HG02870 (cell line): ENCODE measurements around the gene SCART1.

ENCODE experiments used
- ATAC-seq: cut with Tn5 transposase; IDR thresholded peaks from one replicate; pipeline ENCODE4 v1.9.1; 2021; ENCODE audit warnings: mild to moderate bottlenecking, moderate library complexity; ENCODE audit not compliant: unreplicated experiment

The SCART1 gene

DNA sequence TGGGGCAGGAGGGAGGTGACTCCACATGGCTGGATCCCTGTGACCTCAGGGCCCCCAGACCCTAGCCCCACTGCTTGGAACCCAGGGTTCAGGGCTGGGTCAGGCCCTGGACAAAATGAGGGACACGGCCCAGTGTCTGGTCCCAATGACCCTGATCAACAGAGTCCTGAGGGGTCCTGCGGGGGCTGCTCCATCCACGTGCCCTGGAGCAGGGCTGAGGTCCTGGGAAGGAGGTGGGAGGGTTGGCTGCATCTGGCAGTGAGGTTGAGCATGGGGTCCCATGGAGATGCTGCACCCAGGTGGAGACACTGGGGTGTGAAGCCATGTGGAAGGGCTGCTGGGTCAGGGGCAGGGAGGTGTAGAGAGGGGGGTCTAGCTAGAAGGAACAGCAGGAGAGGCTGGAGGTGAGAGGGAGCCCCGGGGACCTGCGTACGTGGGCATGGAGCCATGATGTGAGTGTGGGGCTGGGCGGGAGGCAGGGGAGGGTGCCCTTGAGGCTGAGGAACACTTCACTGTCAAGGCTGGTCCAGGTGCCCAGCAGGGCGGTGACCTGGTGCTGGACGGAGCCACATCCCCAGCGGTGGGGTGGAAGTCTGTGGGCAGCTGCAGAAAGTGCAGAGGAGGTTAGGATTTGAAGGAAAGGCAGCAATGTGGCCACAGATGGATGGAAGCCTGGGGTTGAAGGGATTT is 604 bp downstream of the SCART1 start:
- ATAC-seq, result no peak

DNA sequence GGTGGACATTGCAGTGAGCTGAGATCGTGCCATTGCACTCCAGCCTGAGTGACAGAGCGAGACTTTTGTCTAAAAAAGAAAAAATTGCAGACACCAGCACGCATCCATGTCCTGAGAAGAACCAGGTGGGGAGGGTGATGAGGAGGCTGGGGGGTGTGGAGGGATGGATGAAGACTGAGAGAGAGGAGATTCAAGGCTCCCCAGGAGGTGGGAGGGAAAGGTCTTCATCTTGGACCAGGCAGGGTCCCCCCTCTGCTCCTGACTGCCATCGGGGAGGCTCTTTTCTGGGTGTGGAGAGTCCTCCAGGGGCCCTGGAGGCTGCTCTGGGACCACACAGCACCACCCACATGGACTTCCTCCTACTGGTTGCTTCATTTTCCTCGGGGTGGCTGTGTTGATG is 1.5 kb downstream of the SCART1 start:
- no peak for ATAC-seq

DNA sequence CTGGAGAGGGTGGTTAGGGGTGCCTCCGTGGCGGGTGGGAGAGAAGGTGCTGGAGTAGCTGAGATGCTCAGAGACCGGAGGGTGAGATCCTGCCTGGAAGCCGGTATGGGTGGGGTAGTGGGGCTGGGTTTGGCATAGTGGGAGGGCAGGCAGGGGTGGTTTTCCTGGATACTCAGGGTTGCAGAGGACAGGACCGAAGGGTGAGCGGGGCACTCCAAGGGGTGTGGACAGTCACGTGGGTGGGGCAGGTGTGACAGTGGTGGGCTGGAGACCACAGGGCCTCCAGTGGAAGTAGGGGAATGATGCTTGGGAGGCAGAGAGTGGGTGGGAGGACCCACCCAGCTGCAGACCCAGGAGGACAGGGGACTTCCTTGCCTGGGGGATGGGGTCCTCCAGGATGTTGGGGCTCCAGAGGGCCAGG is 1.9 kb downstream of the SCART1 start:
- ATAC-seq, result no peak

DNA sequence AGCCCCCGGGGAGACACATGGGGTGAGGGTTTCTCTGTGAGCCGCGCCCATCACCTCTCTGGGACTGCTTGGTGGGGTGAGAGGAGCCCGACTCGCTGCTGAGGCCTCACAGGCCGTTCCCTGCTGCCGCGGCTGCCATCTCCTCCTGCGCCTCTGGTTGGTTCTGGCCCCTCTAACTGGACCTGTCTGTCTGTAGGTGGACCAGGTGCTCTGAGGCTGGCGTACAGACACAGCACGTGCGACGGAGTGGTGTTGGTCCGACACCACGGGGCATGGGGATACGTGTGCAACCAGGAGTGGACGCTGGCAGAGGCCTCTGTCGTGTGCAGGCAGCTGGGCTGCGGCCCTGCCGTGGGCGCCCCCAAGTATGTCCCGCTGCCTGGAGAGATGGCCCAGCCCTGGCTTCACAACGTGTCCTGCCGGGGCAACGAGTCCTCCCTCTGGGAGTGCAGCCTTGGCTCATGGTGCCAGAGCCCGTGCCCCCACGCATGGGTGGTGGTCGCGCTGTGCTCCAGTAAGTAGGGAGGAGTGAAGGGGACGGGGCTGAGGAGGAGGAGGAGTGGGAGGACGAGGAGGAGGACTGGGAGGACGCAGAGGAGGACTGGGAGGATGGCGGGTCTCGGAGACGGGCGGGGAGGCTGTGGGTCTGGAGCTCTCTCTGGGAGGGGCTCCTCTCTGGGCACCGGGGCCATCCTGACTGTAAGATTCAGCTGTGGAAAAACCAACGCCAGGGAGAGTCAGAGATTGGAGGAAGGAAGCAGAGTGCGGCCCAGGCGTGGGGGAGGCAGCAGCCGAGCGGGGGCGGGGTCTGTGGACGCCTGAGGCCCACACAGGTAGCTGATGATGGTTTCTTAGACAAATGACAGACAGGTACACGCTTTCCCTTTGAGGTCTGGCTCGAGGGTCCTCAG is 2.6 kb downstream of the SCART1 start:
- ATAC-seq, result no peak

DNA sequence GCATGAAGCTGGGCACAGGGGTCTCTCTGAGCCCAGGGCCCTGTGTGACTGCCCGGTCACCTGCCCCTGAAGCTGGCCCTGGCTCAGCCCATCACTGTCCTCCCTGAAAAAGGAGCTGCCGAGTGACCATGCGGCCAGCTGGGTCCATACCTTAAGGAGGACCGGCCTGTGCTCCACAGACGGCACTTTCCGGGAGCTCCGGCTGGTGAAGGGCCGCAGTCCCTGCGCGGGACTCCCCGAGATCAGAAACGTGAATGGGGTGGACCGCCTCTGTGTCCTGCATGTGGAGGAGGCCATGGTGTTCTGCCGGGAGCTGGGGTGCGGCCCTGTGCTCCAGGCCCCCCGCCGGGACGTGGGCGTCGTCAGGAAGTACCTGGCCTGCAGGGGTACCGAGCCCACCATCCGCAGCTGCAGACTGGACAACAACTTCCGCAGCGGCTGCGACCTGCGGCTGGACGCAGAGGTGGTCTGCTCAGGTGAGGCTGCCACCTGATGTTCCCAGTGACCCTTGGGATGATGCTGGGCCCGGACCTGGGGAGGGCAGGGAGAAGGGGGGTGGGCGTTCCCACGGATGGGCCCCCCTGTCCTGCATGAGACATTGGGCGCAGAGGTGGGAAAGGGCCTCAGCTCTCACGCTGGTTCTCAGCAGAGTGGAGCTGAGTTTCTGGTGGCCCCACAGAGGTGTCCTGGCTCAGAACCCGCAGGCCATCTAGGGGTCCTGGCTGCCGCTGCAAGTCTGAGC is 3.5 kb downstream of the SCART1 start:
- ATAC-seq, result no peak

DNA sequence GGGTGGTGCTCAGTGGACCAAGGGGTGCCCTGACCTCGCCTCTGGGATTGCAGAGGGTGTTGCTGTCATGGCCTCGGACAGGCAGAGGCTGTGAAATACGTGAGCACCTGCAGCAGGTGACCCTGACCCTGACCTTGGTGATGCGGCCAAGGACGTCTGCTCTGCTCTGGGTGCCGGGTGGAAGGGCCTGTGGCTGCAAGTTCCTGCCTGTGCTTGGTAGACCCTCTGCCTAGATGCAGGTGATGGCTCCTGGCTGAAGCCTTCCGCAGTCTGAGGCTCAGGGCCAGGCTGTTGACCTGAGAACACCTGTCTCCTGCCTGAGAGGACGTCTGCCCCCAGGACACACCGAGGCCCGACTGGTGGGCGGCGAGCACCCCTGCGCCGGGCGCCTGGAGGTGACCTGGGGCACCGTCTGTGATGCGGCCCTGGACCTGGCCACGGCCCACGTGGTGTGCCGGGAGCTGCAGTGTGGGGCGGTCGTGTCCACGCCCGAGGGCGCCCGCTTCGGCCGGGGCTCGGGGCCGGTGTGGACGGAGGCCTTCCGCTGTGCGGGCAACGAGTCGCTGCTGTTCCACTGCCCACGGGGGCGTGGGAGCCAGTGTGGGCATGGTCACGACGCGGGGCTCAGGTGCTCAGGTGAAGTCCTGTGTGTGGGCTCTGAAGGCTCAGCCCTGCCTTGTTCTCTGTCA is 4.4 kb downstream of the SCART1 start:
- ATAC-seq, result no peak

DNA sequence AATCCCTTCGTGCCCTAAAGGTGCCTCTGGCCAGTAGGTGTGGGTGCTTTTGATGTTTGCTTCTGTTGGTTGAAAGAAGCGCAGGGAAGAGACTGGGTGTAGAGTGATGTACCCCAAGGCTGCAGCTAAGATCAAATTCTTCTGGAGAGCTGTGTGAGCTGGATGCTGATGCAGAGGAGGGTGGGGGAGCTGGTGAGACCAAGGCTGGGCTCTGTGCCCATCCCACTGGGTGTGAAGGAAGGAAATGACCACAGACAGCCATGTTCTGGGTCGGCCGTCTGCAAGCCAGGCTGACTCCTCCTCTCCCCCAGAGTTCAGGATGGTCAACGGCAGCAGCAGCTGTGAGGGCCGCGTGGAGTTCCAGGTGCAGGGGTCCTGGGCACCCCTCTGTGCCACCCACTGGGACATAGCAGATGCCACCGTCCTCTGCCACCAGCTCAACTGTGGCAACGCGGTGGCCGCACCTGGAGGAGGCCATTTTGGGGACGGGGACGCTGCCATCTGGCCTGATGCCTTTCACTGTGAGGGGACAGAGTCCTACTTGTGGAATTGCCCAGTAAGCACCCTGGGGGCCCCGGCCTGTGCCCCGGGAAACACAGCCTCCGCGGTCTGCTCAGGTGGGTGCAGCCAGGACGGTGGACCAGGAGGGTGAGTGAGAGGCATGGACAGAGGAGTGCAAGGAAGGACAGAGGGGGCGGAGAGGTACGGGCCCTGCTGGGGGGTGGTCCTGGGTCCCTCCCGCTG is 5.1 kb downstream of the SCART1 start:
- no peak for ATAC-seq

DNA sequence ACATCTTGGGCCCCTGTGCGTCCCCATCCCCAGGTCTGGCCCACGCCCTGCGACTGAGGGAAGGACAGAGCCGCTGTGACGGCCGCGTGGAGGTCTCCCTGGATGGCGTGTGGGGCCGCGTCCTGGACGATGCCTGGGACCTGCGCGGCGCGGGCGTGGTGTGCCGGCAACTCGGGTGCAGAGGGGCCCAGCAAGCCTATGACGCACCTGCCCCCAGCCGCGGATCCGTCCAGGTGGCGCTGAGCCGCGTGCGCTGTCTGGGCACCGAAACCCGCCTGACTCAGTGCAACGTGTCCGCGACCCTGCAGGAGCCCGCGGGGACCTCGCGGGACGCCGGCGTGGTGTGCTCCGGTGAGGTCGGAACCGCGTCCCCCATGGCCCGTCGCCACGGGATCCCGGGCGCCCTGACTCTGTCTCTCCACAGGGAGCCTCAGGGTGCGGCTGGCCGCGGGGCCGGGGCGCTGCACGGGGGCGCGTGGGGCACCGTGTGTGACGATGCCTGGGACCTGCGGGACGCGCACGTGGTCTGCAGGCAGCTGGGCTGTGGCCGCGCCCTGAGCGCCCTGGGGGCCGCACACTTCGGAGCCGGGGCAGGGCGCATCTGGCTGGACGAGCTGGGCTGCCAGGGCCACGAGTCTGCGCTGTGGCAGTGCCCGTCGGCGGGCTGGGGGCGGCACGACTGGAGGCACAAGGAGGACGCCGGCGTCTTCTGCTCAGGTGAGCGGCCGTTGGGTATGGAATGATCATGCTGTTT is 5.9 kb downstream of the SCART1 start:
- no peak for ATAC-seq

DNA sequence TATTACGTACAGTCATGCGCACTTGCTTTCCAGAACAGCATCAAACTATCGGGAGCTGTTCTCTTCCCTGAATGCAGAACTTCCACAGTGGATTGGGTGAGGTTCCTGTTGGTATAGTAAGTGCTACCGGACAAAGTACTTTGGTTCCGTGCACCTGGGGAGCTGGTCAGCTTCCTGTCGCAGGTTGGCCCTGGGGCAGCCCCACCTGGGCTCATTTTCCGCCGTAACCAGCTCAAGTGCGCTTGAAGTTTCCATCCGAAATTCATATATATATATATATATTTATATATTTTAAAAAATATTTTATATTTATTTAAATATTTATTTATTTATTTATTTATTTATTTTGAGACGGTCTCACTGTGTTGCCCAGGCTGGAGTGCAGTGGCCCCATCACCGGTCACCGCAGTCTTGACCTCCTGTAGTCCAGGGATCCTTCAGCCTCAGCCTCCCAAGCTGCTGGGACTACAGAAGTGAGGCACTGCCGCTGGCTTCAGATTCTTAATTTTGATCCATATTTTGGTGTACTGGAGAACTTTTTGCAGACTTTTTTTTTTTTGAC is 6.5 kb downstream of the SCART1 start:
- no peak for ATAC-seq

DNA sequence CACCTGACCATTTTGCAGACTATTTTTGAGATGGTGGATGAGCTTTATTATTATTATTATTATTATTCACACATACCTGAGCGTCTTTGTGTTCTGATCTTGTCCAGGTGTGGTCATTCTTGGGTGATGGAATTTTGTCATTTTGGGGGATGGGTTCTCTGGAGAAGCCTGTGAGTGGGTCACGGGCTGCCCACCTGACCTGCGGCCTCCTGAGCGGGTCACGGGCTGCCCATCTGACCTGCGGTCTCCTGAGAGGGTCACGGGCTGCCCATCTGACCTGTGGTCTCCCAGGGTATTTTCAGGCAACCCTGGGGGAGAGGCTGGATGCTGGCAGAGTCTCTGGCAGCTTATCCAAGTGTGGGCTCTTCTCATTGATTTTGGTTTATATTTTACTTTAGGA is 7.3 kb downstream of the SCART1 start:
- no peak for ATAC-seq

DNA sequence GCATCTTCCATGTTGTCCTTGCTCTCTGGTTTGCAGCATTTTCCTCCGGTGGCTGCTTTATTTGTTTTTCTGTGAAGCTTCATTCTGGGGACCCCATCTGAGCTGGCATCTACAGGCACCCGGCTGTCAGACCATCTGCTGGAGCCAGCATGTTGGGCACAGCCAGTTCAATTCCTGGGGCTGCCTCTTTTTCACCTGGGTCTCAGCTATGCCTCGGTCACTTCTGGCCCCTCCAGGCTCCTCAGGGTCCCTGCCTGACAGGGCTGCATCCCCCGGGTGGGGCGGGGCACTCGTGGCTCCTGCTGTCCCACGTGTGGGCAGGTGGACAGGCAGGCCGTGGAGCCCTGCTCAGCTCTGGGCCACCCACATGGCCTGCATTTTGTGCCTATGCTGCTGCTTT is 8.1 kb downstream of the SCART1 start:
- ATAC-seq, result no peak

DNA sequence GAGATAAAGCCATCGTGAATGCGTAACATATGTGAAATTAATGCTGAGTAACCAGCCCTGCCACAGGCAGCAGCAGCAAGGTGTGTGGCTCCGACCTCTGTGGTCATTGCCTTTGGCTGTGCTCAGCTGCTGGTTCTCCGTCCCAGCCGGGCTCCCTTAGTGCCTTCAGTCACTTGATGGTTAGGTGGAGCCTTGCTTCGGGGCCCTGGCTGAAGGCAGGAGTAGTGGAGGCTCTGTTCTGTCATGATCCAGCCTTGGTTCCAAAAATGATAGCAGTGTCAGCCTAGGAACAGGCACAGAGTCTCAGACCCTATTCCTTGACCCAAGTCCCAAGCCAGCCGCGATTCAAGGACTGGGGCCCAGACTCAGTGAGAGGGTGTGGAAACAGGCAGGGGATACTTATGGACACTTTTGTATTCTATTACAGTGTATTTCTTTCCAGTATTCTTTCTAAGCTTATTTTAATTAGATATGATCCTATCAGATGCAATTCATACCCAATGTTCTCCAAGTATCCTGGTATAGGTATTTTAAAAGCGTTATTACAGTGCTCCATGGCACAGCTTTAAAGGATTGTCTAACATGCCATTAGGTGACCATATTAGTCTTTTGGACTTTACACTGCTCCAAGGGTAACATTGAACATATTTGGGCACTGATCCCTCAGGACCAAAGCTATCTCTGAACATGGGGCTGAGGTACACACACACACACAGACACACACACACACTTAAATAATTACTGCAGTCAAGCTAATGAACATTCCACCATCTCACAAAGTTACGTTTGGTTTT is 9.0 kb downstream of the SCART1 start:
- no peak for ATAC-seq

DNA sequence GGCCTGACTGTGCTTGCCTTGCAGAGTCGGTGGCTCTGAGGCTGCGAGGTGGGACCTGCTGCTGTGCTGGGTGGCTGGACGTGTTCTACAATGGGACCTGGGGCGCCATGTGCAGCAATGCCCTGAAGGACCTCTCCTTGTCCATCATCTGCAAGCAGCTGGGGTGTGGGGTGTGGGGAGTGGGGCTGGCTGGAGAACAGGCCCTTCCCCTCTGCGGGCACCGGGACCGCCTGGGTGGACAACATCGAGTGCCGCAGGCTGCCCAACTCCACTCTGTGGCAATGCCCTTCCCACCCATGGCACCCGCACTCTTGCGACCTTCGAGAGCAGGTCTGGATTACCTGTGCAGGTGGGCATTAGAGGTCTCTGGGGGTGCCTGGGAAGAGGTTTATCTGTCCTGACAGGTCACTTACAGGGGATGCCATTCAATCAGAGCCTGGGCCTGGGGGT is 10.9 kb downstream of the SCART1 start:
- ATAC-seq, result no peak

DNA sequence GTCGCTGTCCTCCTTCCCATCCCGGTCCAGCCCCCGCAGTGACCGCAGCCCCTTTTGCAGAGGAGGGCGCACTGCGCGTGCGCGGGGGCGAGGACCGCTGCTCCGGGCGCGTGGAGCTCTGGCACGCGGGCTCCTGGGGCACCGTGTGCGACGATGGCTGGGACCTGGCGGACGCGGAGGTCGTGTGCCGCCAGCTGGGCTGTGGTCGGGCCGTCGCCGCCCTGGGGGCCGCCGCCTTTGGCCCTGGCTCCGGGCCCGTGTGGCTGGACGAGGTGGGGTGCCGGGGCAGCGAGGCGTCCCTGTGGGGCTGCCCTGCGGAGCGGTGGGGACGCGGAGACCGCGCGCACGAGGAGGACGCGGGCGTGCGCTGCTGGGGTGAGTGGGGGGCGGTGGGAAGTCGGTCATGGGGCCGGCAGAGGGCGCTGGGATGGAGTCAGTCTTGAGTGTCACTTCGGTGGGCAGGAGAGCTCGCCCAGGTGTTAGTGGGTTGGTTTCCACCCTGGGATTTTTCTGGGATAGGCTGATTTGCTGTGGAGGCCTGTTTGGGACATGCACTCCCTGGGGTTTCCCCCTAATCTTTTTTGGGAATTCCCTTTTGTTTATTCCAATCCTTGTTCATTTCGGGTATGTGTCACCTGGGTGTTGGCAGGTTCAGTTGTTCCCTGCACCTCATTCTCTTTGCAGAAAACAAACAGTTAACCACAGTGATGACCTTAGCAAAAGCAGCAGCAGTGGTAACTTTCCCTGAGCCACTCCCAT is 11.6 kb downstream of the SCART1 start:
- ATAC-seq, result no peak

DNA sequence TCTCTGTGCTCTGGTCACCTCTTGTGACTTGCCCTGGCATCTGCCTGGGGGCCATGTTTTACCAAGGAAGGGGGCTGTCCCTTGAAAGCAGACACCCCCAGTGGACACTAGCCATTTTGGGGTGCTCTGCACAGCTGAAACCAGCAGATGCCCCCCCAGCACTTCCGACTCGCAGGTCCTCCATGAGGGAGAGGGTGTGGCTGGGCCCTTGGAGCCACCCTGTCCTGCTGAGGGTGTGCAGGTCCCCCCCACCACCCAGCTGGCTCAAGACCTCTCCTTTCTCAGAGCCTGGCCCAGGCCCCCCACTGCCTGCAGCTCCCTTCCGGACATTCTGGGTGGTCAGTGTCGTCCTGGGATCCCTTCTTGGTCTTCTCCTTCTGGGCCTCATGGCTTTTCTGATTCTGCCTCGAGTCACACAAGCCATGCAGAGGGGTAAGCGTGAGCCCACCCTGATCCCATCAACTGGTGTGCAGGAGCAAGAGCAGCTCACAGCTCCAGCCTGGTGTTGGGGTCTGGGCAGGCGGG is 12.3 kb downstream of the SCART1 start:
- no peak for ATAC-seq

DNA sequence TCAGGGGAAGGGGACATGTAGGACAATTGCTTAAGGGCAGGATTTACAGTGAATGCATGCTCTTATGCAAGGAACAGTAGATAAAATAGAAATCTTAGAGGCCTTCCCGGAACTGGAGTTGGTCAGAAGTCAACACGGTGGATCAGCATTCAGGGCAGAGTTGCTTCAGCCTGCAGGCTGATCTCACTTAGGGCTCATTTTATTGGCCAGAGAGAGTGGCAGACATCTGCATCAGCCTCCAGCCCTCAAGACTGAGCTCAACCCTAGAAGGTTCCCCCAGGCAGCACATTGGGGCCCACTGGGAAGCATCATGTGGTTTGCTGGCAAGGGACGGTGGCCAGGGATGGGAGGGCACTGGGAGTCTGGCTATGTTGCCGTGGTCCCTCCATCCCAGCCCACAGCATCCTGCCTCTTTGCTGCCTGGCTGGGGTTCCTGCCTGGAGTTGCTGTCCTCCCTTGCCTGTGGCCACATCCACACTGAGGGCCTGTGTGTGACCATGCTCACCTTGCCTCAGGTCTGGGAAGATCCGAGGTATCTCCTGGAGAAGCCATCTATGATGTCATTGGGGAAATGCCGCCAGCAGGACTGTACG is 13.0 kb downstream of the SCART1 start:
- no peak for ATAC-seq

DNA sequence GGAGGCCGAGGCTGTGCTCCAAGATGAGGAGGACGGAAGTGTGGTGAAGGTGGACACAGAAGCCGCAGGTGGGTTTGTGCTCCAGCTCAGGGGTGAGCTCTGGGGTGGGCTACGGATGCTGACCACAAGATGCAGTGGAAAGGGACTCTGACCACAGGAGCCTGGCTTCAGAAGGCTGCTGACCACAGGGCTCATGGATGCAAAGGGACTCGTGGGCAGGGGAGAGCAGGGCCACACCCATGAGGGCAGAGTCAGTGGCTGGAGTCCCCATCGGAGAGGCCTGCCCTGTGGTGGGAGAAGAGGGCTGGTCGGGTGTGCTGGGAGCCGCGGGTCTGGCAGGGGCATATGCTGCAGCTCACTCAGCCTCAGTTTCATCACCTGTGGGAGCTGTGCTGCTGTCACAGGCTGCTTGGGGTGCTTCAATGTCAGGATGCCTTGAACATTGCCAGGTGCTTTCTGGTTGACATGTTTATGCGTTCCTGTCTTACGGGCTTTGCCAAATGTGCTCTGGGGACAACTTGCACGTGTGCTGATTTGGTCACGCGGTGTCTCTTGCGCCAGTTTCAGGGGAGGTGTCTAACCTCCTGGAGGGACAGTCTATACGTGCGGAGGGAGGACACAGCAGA is 13.7 kb downstream of the SCART1 start:
- no peak for ATAC-seq
